B cell (primary cell): Measurements from ENCODE around the gene PTPRN2. TPM values are rescaled to one million over a fixed set of nuclear protein-coding genes. Genes with fewer than 3 reads are reported as not detected.

ENCODE experiments used
- ATAC-seq: fragments of 200-7000 bp; cut with Tn5 transposase; one replicate; pipeline ENCODE4 v1.10.0; 2021; ENCODE audit warnings: low read depth, mild to moderate bottlenecking, moderate number of reproducible peaks, moderate library complexity
- CTCF ChIA-PET: fragments of 350-600 bp; sonication (Branson Sonifier 250); formaldehyde crosslinking; loops from one replicate; lab custom pipeline; 2021; ENCODE audit warnings: antibody characterized with exemption, inconsistent platforms; lab: Charles Lee
- POLR2A ChIA-PET: fragments of 350-600 bp; sonication (Branson Sonifier 250); formaldehyde crosslinking; loops from one replicate; lab custom pipeline; 2021; ENCODE audit warnings: antibody characterized with exemption; lab: Charles Lee
- DNase-seq: peaks from one replicate; pipeline ENCODE4 v3.0.0; 2013
- H2AFZ ChIP-seq: 2 replicates; pipeline ENCODE4 v1.6.1; 2012; ENCODE audit warnings: mild to moderate bottlenecking, low read depth, low read length; ENCODE audit not compliant: insufficient read depth, poor library complexity, severe bottlenecking
- H3K27ac ChIP-seq, 2 donors: 1 replicate in 1 of 2; 2 replicates in 1 of 2; pipeline ENCODE4 v1.5.1; 2012 to 2013; ENCODE audit warnings: low read length in 2 of 2, mild to moderate bottlenecking in 2 of 2, moderate library complexity in 1 of 2
- H3K27me3 ChIP-seq, 4 experiments: fragments of 200-600 bp in 1 of 4; sonication (generic) in 1 of 4; replicated peaks in 1 of 4; 1 replicate in 2 of 4; 2 replicates in 2 of 4; pipeline versions ENCODE4 v1.6.1 to v1.7.0; 2013 to 2016; ENCODE audit warnings: low read length in 3 of 4, mild to moderate bottlenecking in 2 of 4, mixed read lengths in 1 of 4, moderate library complexity in 1 of 4; ENCODE audit not compliant: insufficient read depth in 4 of 4, control insufficient read depth in 3 of 4; ENCODE audit errors: control extremely low read depth in 1 of 4
- H3K36me3 ChIP-seq, 2 experiments: replicated peaks in 1 of 2; 1 replicate in 1 of 2; 2 replicates in 1 of 2; pipeline versions ENCODE4 v1.6.1 to v1.7.1; 2013; ENCODE audit warnings: low read length in 1 of 2; ENCODE audit not compliant: insufficient read depth in 2 of 2, control insufficient read depth in 1 of 2; ENCODE audit errors: control extremely low read depth in 1 of 2, extremely low read depth in 1 of 2
- H3K4me1 ChIP-seq, 2 donors: fragments of 200-600 bp in 1 of 2; sonication (generic) in 1 of 2; 1 replicate in 1 of 2; 2 replicates in 1 of 2; pipeline versions ENCODE4 v1.5.1 to v1.6.1; 2013 to 2017; ENCODE audit warnings: low read length in 2 of 2; ENCODE audit not compliant: control insufficient read depth in 2 of 2, insufficient read depth in 2 of 2
- H3K4me2 ChIP-seq: replicated peaks from 2 replicates; pipeline ENCODE3; 2012; ENCODE audit warnings: mild to moderate bottlenecking, low read depth, low read length; ENCODE audit not compliant: poor library complexity, severe bottlenecking
- H3K4me3 ChIP-seq, 5 experiments: fragments of 200-600 bp in 1 of 5; sonication (generic) in 1 of 5; 1 replicate in 3 of 5; 2 replicates in 2 of 5; pipeline versions ENCODE4 v1.5.1 to v1.7.0; 2011 to 2016; ENCODE audit warnings: low read length in 4 of 5, mild to moderate bottlenecking in 4 of 5, low read depth in 2 of 5, control low read depth in 1 of 5, moderate library complexity in 1 of 5; ENCODE audit not compliant: insufficient read depth in 1 of 5; ENCODE audit errors: control extremely low read depth in 1 of 5, extremely low read depth in 1 of 5
- H3K79me2 ChIP-seq: fragments of 200-600 bp; sonication (generic); one replicate; pipeline ENCODE4 v1.6.0; 2016; ENCODE audit warnings: low read length; ENCODE audit not compliant: control insufficient read depth, insufficient read depth
- H3K9ac ChIP-seq: fragments of 200-600 bp; sonication (generic); 2 replicates; pipeline ENCODE4 v1.6.1; 2017; ENCODE audit warnings: mild to moderate bottlenecking, low read length, moderate library complexity
- H3K9me3 ChIP-seq, 3 donors: one replicate each; pipeline versions ENCODE4 v1.6.1 to v1.7.1; 2013; ENCODE audit warnings: low read length in 2 of 3; ENCODE audit not compliant: control insufficient read depth in 2 of 3, insufficient read depth in 1 of 3; ENCODE audit errors: control extremely low read depth in 1 of 3
- H4K20me1 ChIP-seq: 2 replicates; pipeline ENCODE4 v1.6.0; 2012; ENCODE audit warnings: mild to moderate bottlenecking, low read length; ENCODE audit not compliant: insufficient read depth, control insufficient read depth, poor library complexity, severe bottlenecking
- H3K27ac Mint-ChIP-seq: one replicate; pipeline ENCODE4 v1.8.0; 2021; ENCODE audit warnings: mixed read lengths
- H3K27me3 Mint-ChIP-seq: one replicate; pipeline ENCODE4 v1.8.0; 2021; ENCODE audit warnings: mixed read lengths
- H3K4me1 Mint-ChIP-seq: one replicate; pipeline ENCODE4 v1.8.0; 2021; ENCODE audit warnings: mixed read lengths
- H3K4me3 Mint-ChIP-seq: one replicate; pipeline ENCODE4 v1.8.0; 2021; ENCODE audit warnings: mixed read lengths
- H3K9me3 Mint-ChIP-seq: one replicate; pipeline ENCODE4 v1.8.0; 2022; ENCODE audit warnings: mixed read lengths; ENCODE audit not compliant: insufficient read depth
- EZH2 ChIP-seq: IDR thresholded peaks from 2 replicates; pipeline ENCODE4 v1.6.1; 2012; ENCODE audit warnings: borderline replicate concordance, low read depth, mild to moderate bottlenecking, moderate library complexity, low read length; ENCODE audit not compliant: insufficient read depth, poor library complexity, severe bottlenecking
- WGBS: methylation state at CpG from one replicate; pipeline ENCODE4 v1.1.5; 2013; ENCODE audit warnings: missing lambda C conversion rate; ENCODE audit not compliant: insufficient coverage; 5-methylcytosine and 5-hydroxymethylcytosine counted together
- intact Hi-C: fragments of 100-400 bp; cut with micrococcal nuclease; formaldehyde crosslinking; loops from one replicate; pipeline ENCODE4 v1.10.0; 2022
- polyA plus RNA-seq: library from polyadenylated mRNA; depleted of rRNA; stranded (reverse); fragments of >200 nt; gene quantifications from 2 replicates; pipeline ENCODE4 v1.2.3, GENCODE V29; 2012
- total RNA-seq, 2 donors: library from RNA; stranded (reverse); fragments of 120-200 nt in 1 of 2; gene quantifications; 1 replicate in 1 of 2; 2 replicates in 1 of 2; pipeline versions ENCODE4 v1.2.3 to v1.2.4, GENCODE V29; 2013 to 2022
- TF ChIP-seq, protein P1 (sequence below): fragments of 200-600 bp; IDR thresholded peaks from one replicate; pipeline ENCODE4 v1.8.0; 2022; ENCODE audit warnings: antibody characterized with exemption, mild to moderate bottlenecking

The PTPRN2 gene
- total and polyA plus RNA-seq, 2 donors (not counting 1 experiment from before 2014, with no cell fraction given) = 2.0 to 5.0 TPM

- intact Hi-C loops = no loop called here
- POLR2A ChIA-PET = no interaction called here
- H3K4me3 Mint-ChIP-seq = no peak overlapping the region
These were observed 800.3 kb downstream of the PTPRN2 start for GRCh38 chr7:157787275-157787701.

DNA sequence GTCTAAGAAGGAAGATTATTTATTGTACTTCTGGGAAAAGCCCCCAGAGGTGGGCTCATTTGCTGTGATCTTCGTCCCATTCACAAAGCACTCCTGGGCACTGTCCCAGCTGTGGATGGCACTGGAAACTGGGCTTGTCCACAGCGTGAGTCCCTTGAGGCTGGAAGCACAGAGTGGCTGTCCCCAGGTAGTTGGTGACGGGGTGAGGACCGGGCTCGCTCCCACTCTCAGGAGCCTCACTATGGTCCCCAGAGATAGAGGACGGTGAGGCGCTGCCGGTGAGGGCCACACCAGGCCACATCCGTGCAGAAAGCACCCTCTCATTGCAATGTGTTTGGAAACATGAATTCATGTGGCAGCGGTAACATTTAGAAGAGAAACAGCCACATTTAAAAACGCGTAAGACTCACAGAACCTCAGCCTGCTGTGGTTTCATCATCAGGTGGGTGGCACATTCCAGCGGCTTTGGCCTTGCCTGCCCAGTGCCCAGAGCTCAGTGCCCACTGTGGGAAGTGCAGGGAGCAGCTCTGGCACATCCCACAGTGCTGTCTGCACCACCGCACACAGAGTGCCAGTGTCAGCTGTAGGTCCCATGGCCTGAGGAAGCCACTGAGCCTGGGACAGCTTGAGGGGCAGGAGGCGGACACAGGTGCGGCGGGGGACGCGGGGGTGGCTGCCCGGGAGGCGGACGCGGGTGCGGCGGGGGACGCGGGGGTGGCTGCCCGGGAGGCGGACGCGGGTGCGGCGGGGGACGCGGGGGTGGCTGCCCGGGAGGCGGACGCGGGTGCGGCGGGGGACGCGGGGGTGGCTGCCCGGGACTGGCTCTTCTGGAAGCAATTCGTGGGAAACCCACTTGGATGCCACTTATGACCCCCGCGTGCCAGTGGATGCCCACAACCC lies 801.0 kb downstream of the PTPRN2 start:
- Mint-ChIP-seq H3K27ac (no peak overlapping the region), H3K4me1 (no peaks in the 10 kb centered on the region), H3K9me3 (peaks cover 3% of the 10 kb centered on the region), H3K4me3 (no peak overlapping the region), H3K27me3 (no peaks in the 10 kb centered on the region)
- ATAC-seq = no peak
- Histone ChIP-seq H3K36me3 (no peaks in the 10 kb centered on the region), H4K20me1 (no peaks in the 10 kb centered on the region), H3K4me1 (no peaks in the 10 kb centered on the region), H3K27ac (no peak overlapping the region), H3K27me3 (no peaks in the 10 kb centered on the region), H3K9ac (no peak overlapping the region), H3K4me2 (no peak overlapping the region), H3K4me3 (no peak overlapping the region), H3K79me2 (no peaks in the 10 kb centered on the region), H2AFZ (no peak overlapping the region), H3K9me3 (peaks cover 0 to 19% (median 0%) of the 10 kb centered on the region in 3 donors)
- TF ChIP-seq, protein P1, sequence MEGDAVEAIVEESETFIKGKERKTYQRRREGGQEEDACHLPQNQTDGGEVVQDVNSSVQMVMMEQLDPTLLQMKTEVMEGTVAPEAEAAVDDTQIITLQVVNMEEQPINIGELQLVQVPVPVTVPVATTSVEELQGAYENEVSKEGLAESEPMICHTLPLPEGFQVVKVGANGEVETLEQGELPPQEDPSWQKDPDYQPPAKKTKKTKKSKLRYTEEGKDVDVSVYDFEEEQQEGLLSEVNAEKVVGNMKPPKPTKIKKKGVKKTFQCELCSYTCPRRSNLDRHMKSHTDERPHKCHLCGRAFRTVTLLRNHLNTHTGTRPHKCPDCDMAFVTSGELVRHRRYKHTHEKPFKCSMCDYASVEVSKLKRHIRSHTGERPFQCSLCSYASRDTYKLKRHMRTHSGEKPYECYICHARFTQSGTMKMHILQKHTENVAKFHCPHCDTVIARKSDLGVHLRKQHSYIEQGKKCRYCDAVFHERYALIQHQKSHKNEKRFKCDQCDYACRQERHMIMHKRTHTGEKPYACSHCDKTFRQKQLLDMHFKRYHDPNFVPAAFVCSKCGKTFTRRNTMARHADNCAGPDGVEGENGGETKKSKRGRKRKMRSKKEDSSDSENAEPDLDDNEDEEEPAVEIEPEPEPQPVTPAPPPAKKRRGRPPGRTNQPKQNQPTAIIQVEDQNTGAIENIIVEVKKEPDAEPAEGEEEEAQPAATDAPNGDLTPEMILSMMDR = no peak
- TF ChIP-seq EZH2 = no peak
- WGBS = 98% methylated on average over 17 of the region's 47 CpGs
- intact Hi-C loops = no loop called here
- ChIA-PET CTCF (no interaction called here), POLR2A (no interaction called here)
- no peak for DNase-seq

More at GRCh38 chr7:157787275-157787701, 800.3 kb downstream of the PTPRN2 start:
- H3K4me1 ChIP-seq = no peaks in the 10 kb centered on the region
- no peak overlapping the region for H3K27ac Mint-ChIP-seq
- peaks cover 0 to 17% (median 0%) of the 10 kb centered on the region in 3 donors for H3K9me3 ChIP-seq
- CTCF ChIA-PET = no interaction called here
- H2AFZ ChIP-seq = no peak overlapping the region
- H3K4me1 Mint-ChIP-seq = no peaks in the 10 kb centered on the region
- no peaks in the 10 kb centered on the region for H3K36me3 ChIP-seq
- peaks cover 3% of the 10 kb centered on the region for H3K9me3 Mint-ChIP-seq
- H3K9ac ChIP-seq = no peak overlapping the region
- no peaks in the 10 kb centered on the region for H3K27me3 ChIP-seq
- WGBS = 88% methylated on average over 13 of the region's 13 CpGs
- no peaks in the 10 kb centered on the region for H3K79me2 ChIP-seq
- H3K4me2 ChIP-seq = no peak overlapping the region
- DNase-seq (no peak), ATAC-seq (no peak)
- TF ChIP-seq EZH2 = no peak
- TF ChIP-seq, protein P1 = no peak
- no peaks in the 10 kb centered on the region for H3K27me3 Mint-ChIP-seq
- H3K27ac ChIP-seq = no peak overlapping the region
- no peak overlapping the region for H3K4me3 ChIP-seq
- H4K20me1 ChIP-seq = no peaks in the 10 kb centered on the region
